GM19397 (cell line): Measurements from ENCODE around the gene WDTC1.

ENCODE experiments used
- ATAC-seq: cut with Tn5 transposase; IDR thresholded peaks from one replicate; pipeline ENCODE4 v1.9.1; 2021; ENCODE audit warnings: mild to moderate bottlenecking, moderate library complexity; ENCODE audit not compliant: unreplicated experiment

WDTC1 gene

DNA sequence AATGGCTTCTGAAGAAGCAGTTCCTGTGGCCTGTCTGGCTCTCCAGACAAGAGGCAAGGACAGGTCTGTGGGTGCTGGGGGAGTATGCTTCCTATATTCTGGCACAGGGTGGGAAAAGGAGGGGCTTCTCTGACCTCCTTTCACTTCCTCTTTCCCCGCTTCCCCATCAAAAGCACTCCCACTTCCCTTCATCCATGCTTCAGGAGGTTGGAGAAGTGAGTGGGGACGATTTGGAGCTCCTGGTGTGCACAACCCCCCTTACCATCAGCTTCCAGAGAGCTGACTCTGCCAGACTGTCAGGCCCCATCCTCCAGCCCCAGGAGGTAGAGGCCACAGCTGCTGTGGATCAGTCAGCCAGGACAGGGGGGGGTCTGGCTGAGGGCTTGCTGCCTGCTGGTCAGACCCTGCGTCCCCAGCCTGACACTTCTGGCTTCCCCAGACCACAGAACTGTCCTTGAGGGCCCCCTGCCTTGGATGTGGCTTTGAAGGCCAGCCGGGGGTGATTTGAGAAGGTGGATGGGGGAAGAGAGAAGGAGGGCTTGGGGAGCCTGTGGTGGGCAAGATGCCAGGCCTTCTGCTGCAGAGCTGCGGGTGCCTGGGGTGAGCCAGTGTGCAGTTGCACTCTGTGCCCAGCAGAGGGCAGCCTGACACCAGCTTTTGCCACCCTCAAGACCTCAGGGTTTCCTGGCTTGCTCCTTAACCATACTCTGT lies 66.1 kb downstream of the WDTC1 start:
- ATAC-seq: no peak

DNA sequence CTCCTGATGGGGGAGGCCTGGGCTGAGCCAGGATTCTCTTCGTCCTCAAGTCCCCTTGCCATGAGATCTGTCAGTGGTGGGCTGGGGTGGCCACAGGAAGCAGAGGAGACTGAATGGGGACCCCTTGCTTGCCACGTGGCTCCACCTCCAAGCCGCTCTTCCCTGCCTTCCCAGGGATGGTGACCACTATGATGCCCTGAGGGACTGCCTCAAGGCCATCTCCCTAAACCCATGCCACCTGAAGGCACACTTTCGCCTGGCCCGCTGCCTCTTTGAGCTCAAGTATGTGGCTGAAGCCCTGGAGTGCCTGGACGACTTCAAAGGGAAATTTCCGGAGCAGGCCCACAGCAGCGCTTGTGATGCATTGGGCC lies 66.6 kb downstream of the WDTC1 start:
- no peak for ATAC-seq

DNA sequence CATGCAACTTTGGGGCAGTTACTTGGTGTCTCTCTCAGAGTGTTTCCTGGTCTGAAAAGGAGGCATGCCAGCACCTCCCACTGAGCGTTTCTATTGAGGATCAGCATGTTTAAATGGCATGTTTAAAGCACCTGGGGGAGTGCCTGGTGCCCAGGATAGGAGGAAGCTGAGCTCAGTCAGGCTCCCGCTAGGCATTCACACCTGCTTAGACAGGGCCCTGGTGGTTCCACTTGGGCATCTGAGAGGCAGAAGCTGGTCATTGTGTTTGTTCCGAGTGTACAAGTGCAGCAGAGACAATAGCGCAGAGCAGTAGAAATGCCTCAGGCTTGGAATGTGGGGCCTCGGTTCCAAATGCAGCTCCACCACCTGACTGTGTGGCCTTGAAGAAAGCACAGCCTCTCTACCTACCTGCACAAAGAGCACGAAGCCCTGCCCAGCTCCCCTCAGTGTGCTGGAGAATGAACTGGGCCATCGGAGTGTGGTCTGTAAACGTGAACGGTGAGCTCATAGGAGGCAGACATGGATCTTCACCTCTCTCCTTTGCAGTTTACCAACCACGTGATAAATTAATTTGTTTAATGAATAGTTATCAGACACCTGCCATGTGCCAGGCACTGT lies 67.3 kb downstream of the WDTC1 start:
- ATAC-seq: no peak

DNA sequence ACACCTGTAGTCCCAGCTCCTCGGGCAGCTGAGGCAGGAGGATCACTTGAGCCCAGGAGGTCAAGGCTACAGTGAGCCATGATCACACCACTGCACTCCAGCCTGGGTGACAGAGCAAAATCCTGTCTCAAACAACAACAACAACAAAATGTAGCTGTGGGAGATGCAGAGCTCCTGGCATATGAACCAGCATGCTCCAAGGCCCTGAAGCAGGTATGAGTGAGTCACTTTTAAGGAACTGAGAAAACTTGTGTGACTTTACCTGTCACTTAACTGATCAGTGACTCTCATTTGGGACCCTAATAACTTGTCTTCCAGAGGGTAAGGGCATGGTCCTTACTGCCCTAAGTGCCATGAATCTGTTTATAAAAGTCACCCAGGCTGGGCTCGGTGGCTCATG lies 68.2 kb downstream of the WDTC1 start:
- ATAC-seq: no peak

DNA sequence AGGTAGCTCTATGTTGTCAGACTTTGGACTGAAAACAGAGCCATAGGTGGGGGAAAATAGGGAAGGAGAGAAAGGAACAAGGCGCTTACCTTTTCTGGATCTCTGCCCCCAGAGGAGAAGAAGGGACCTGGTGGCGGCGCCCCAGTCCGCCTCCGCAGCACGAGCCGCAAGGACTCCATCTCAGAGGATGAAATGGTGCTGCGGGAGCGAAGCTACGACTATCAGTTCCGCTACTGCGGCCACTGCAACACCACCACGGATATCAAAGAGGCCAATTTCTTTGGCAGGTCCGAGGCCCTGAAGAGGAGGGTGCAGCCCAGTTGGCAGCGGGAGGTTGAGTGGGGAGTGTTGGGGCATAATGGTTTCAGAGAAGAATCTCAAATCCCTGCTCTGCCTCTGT lies 69.1 kb downstream of the WDTC1 start:
- no peak for ATAC-seq

DNA sequence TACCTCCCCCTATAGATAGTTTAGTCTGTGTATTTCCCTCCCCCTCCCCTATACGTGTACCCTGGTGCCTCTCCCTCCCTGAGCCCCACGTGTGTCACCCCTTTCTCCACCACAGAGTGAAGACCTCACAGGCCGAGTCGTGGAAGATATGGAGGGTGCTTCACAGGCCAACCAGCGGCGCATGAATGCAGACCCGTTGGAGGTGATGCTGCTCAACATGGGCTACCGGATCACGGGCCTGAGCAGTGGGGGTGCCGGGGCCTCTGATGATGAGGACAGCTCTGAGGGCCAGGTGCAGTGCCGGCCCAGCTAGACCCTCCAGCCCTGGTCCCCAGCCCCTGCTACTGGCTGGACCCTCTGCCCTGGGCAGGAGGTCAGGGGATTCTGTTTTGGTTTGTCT lies 71.6 kb downstream of the WDTC1 start:
- no peak for ATAC-seq

DNA sequence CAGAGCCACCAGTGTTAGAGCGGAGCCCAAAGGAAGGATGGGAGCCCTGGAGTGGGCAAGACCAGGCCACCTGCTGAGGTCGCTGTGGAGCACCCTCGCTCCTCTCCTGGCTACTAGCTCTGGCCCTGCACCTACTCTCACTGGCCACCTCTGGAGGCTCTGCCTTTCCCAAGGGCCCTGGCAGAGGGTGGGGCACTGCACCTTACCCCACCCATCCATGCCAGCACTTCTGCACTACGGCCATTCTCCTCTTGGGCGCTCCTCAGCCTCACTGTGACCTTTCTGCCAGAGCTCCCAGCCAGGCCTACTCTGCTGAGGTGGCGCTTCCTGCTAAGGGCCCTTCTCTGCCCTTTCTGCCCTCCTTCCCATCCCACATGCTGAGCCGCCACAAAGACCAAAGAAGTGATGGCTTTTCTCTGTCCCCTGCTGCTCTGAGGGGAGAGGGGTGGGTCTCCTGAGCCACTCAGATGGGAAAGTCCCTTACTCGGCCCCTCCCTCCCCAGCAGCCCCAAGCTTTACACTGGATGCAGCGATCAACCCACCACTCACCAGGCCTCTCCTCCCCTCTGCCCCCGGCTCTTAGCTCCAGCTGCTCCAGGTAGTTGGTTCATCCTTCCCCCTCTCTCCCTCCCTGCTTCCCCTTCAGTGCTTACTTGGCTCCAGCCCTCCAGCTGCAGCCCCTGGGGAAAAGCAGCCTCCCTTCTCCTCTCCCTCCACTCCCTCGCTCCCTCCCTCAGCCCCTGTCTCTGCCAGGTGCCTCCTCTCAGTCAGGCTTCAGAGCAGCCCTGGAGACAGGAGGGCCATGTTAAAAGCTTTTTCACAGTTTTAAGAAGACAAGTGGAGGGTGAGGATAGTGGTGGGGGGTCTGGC lies 72.7 kb downstream of the WDTC1 start:
- ATAC-seq: no peak

DNA sequence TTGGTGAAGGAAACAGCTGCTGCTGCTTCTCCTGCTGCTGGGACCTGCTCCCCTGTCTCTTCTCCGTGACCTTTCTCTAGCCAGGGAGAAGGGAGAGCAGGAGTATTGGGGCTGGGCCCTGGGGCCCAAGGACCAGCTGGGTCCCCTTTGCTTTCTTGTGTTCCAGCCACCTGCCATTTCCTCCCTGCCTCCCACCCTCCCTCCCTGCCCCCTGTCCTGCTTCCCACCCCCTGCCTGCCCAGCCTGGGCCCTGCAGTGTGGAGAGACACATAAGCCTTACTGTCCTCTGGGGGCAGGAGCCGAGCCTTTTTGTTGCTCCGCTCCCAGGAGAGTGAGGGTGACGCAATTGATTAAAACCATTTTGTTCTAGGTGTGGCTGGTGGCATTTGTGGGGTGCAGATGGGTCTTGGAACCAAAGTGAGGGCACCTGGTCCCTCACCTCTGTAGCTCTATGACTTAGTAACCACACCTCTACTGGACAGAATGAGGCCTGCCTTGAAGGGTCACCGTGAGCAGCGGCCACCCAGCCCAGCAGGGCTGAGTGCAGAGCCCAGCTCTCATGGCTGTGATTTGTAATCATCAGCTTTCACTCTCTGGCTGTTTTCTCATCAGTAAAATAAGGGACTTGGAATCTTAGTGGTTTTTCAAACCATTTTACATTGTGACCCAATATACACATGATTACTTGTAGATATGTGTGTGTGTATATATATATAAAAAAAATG lies 73.6 kb downstream of the WDTC1 start:
- ATAC-seq: no peak

DNA sequence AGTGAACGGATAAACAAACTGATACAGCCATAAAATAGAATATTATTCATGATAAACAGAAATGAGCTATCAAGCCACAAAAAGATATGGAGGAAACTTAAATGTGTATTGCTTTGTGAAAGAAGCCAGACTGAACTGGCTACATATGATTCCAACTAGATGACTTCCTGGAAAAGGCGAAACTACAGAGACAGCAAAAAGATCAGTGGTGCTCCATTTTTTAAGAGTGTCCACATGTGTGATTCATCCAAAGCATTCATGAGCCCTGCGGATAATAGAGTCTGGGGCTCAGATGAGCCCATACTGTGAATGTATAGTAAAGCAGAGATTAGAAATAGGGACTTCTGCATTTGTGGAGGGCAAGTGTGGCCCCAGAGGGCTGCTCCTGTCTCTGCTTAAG lies 79.7 kb downstream of the WDTC1 start:
- no peak for ATAC-seq

DNA sequence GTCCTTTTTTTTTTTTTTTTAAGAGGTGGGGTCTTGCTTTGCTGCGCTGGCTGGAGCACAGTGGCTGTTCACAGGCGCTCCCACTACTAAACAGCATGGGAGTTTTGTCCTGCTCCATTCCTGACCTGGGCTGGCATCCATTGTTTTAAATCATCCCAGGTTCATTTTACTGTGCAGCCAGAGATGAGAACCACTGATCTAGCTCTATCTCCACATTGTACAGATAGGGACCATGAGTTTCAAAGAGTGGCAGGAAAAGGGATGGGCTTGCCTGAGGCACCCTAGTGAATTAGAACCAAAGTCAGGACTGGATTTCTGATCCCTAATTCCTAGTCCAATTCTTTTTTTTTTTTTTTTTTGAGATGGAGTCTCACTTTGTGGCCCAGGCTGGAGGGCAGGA lies 80.3 kb downstream of the WDTC1 start:
- ATAC-seq: no peak

DNA sequence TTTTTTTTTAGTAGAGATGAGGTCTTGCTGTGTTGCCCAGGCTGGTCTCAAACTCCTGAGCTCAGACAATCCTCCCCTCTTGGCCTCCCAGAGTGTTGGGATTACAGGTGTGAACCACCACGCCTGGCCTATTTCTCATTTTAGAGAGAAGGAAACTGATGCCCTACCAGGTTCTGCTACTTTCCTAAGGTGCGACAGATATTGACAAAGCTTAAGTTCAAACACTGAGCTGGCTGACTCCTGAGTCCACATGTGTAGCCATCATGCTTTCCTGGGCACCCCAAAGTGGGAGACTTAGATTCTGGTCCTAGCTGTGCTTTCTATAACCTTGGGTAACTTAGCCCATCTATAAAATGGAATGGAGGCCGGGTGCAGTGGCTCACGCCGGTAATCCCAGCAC lies 82.4 kb downstream of the WDTC1 start:
- ATAC-seq: no peak

DNA sequence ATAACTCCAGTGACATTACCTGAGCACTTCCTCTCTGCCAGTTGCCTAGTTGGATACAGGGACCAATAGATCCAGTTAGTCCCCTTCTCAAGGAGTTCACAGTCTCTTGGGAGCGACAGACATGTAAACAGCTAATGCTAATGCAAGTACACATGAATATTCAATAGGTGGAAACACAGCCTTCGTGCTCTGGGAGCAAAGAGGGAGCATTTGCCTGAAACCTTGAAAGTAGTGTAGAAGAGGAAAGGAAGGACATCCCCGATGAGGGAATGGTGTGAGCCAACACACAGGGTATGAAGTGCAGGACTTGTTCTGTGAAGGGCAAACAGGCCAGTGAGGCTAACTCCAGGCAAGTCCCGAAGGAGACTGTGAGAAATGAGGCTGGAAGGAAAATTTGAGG lies 83.7 kb downstream of the WDTC1 start:
- ATAC-seq: no peak

DNA sequence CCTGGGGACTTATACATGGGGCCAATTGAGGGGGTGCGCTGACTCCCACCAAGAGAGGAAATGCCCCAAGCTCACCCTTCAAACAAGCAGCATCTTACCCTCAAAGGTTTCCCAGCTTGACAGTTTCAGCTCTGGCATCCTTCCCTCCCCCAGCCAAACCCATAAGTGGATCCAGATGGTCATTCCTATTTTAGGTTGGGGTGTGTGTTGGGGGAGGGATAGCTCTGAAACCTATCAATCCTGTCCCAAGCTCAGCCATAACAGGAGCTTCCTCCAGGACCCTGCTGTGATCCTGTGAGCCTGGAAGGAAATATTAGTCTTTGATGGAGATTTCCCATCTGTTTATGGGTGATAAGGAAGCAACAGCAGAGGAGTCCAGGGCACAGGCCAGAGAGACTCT lies 84.2 kb downstream of the WDTC1 start:
- no peak for ATAC-seq

DNA sequence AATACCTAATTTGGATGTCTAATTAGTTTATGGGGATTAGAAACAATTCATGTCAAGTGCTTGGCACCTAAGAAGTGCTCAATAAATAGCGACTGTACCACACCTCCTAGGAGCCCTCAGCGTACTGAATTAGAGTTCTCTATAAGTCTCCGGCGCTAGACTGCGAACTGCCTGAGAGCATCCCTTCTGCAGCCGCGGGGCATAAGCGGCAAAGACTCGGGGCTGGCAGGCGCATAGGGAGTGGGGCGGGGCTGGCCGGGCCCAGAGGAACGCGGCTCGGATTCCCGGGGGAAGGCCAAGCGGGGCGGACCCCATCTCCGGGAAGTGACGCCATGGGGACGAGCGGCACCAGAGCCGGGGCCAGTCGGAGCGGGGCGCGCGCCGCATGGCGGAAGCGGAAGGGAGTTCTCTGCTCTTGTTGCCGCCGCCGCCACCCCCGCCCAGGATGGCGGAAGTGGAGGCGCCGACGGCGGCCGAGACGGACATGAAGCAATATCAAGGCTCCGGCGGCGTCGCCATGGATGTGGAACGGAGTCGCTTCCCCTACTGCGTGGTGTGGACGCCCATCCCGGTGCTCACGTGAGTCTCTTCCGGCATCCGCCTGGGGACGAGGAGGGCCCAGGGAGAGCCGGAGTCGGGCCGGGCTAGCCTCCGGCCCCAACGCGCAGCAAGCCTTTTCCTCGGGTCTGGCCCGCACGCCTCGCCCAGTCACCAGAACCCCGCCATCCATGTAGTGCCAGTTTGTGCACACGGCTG lies 87.6 kb downstream of the WDTC1 start, which contains the start of gene TMEM222:
Gene TMEM222, plus strand, starts transcription at position 351 of the 756 bp plus-strand sequence. Its CDS starts 35 bp downstream, at position 386.
- ATAC-seq: peak; percentile 92

DNA sequence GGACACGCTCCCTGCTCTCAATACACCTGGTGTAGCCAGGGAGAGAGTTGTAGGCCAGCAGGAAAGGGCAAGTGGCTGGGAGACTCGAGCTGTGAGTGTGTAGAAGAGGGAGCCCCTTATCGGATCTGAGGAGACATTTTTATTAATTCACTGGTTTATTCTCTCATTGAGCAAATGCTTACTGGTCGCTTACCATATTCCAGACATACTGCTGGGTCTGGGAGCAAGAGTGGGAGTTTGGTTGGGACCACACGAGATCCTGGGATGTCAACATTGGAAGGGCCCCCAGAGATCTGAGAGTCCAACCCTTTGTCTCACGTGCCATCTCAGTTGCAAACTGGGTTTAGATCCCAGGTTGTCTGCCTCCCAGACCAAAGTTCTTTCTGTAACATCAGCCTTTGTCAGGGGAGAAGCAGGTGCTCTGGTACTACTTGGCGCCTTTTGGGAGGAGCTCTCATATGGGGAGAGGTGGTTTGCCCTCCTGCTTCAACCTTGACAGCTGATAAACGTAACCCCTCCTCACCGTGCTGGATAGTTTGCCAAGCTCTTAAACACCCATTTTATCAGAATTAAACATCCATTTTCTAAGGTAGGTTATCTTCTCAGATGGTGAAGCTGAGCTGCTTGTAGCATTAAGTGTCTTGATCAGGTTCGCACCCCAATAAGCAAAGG lies 88.3 kb downstream of the WDTC1 start:
- no peak for ATAC-seq

DNA sequence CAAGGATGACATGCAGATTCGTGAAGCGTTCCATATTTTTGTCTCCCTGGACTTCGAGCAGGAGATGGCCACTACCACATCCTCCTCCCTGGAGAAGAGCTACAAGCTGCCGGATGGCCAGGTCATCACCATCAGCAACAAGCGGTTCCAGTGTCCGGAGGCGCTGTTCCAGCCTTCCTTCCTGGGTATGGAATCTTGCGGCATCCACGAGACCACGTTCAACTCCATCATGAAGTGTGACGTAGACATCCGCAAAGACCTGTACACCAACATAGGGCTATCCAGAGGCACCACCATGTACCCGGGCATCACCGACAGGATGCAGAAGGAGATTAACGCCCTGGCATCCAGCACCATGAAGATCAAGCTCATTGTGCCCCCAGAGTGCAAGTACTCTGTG lies 90.9 kb downstream of the WDTC1 start:
- no peak for ATAC-seq

DNA sequence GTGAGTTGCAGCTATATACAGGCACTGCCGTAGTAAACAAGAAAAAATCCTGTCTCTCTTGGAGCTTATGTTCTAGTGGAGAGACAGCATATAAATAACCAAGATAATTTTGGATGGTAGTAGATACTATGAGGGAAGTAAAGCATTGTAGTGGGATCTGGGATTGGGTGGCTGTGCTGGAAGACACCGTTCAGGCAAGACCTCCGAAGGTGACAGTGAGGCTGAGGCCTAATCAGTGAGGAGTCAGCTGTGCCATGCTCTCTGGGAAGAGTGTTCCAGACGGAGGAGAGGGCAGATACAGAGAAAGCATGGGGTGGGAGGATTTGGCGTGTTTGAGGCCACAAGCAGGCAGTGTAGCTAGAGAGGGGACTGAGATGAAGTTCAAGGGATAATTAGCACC lies 93.5 kb downstream of the WDTC1 start:
- no peak for ATAC-seq

DNA sequence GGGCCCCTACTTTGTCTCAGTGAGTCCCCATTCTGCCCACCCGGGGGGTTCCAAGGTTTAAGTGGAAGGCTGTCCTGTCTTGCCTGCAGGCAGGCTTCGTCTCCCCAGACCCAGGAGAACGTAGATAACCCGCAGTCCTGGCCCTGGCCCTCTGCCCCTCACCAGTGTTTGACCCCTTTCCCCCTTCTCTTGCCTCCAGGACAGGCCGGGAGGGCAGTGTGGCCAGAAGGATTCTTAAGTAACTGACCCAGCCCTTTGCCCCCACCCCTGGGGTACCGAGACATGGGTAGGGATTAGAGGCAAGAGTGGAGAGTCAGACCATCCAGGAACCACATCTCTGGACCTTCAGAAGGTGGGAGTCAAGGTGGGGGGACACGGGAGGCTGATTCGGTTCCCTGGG lies 96.4 kb downstream of the WDTC1 start:
- no peak for ATAC-seq

DNA sequence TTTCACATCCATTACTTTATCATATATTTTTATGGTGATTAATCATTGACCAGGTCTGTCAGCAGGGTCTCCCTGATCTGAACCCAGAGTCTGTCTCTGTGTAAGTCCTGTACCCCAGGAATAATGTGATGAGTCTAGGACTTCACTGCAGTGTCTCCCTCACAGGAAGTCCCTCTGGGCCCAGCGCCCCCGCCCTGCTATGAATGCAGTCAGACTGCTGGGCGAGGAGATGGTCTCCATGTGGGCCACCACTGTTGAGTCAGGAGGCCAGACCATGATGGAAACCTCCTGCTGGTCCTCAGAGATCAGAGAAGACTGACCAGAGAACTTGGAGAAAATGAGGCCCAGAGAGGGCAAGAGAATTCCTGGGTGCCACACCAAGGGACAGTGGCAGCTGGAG lies 97.0 kb downstream of the WDTC1 start:
- ATAC-seq: no peak

DNA sequence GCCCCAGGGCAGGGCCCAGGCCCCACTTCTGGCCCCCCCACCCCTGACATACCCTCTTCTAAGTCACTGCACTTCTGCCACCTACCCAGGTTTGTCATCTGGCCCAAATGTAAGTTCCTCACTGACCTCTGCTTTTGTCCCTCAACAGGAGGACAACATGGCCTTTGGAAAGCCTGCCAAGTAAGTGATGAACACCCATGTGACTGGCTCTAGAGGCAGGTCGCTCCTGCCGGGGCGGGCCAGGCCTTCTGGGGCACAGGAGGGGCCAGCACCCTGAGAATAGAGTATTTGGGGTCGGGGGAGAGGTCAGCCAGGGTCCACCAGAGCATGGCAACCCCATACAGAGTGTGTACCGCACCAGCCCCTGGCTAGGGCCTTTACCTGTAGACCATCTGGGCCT lies 97.5 kb downstream of the WDTC1 start:
- ATAC-seq: no peak
